Endometrial microvascular endothelial cells (primary cell): ENCODE data around the gene CDCA4. TPM values are rescaled to one million over a fixed set of nuclear protein-coding genes. Genes with fewer than 3 reads are reported as not detected.

Experiments
- in situ Hi-C: cut with HindIII; loops from 2 replicates; pipeline ENCODE4 v1.10.0; 2017; ENCODE audit warnings: low sequenced_read_pairs, low pct_unique_long_range_greater_than_20kb; ENCODE audit errors: inconsistent ontology term
- total RNA-seq: library from RNA; depleted of rRNA; stranded (reverse); fragments of >200 nt; gene quantifications from one replicate; pipeline ENCODE4 v1.2.3, GENCODE V29; 2015; ENCODE audit errors: inconsistent ontology term

The CDCA4 gene
- total RNA-seq, 1 donor from 2014 or later = 58.8 TPM

DNA sequence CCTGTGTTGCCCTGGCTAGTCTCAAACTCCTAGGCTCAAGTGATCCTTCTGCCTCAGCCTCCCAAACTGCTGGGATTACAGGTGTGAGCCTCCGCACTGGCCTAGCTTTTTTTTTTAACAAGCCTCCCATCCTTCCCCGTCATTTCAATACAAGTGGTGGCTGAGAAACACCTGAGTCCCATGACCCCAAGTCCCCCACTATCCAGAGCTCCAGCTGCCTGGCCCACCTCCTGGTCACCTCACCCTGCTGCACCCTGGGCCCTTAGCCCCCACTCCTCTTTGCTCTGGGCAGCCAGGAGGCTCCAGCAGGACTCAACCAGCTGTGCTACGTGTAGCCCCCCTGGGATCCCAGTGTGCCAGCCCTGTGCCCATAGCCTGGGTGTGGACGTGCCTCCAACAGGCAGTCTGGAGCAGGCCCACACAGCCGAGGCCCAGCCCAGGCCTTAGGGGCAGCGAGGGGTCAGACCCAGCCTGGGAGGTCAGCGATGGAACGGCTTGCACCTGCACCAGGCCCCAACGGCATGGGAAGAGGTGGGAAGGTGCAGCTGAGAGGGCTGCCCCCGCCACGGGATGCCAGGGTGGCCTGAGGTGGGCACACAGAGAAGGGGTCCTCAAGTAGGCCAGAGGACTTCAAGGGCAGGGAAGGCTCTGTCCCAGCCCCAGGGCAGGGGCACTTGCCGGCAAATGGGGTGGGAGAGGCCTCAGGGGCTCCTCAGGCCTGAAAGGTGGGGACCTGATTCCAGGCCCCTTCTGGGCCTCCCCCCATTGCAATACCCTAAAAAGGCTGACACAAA lies 49.2 kb downstream of the CDCA4 start:
- in situ Hi-C loops = no loop called here

DNA sequence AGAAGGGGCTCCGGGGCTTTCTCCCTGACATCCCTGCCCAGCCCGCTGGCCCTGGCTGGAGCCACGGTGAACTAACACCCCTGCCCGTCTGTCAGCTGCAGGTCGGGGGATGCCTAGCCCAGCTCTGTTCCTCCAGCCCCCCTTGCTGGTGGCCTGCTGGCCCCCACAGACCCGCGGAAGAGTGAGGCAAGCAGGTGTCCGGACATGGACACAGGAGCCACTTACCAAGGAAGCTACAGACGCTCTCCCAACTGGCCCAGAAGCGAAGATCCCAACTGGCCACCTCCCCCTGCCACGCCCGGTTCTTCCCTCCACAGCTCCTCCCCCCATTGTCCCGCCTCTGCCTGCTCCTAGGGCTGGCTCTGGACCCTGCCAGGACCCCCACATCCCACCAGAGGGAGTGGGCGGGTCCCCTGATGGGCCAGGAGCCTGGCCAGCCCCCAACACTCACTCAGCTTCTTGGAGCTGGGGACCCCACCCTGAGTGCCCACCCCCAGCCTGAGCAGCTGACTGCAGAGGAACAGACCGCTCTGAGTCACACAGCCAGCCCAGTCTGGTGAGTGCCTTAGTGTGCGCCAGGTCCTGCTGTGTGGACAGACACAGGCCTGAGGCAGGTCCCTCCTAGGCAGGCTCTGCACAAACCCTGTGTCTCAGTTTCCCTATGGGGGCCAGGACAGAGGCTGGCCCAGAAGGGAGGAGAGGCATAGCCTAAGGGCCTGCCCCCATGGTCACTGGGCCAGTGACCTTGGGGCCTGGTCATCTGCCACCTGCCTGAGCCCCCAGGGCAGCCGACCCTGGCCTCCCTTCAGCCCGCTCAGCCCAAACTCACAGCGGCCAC lies 50.4 kb downstream of the CDCA4 start:
- in situ Hi-C loops = no loop called here

DNA sequence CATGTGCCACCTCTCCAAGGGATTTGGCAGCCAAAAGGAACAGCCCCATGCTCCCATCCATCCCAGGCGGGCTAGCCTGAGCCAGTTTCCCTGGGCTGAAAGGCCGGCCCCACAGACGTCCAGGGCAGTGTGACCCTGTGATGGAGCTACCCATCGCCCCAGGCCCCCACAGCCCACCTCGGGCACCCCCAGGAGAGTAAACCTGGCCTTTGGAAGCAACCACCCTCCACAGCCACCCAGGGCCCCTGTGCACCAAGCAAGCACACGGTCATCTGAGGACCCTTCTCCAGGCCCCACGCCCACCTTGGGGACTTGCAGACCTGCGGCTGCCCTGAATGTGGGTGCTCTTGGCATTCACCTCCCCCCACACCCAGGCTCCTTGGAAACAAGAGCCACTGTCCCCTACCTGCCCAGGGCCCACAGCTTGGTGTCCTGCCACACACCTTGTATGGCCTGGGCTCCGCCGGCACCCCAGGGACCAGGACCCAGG lies 51.1 kb downstream of the CDCA4 start:
- in situ Hi-C loops = no loop called here

DNA sequence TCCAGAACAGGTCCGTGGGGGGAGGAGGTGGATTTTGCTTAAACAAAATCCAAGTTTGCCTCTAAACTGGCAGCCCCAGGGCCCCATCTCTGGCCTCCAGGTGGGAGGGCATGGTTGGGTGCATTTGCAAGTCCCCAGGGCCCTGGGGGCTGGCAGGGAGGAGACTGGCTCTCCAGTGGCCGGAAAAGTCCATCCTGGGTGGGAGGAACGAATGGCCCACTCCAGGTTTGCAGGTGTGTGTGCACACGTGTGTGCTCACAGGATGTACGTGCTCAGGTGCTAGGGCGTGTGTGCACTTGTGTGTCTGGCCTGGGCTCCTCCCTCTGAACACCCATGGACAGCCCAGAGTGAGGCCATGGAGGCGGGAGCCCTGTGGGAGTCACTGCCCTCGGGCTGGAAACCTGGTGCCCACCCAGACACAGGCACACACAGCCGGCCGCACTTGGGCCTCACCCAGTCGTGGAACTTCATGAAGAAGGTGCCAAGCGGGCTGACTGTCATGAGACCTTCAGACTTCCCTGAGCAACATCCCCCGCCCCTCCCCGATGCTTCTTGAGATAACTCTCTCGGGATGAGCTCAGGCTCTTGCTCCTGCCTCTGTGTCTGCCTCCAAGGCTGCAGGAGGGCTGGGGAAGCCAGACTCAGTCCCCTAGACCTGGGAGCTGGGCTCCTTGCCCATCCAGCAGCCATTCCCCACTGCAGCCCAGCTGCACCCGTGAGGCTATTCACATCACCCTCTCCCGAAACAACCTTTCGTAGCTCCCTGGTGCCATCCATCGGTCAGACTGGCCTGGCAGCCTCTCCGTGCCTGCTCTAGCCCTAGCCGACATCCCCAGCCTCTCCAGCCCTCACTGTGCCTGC lies 52.1 kb downstream of the CDCA4 start:
- in situ Hi-C loops = no loop called here

DNA sequence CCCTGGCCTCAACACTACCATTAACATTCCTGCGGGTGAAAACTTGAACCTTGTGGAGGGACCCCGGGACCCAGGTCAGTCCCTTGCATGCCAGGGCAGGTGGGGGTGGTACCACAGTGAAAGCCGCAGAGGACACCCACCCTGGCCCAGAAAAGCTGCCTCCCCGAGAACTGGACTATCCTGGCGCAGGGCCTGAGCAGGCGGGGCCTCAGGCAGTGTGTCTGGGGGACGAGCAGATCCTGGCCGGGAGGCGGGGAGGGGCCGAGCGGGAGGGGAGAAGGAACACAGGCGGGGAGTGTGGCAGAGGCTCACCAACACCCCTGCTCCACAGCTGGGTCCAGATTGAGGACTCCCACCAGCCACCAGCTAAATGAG lies 52.7 kb downstream of the CDCA4 start:
- in situ Hi-C loops = no loop called here

DNA sequence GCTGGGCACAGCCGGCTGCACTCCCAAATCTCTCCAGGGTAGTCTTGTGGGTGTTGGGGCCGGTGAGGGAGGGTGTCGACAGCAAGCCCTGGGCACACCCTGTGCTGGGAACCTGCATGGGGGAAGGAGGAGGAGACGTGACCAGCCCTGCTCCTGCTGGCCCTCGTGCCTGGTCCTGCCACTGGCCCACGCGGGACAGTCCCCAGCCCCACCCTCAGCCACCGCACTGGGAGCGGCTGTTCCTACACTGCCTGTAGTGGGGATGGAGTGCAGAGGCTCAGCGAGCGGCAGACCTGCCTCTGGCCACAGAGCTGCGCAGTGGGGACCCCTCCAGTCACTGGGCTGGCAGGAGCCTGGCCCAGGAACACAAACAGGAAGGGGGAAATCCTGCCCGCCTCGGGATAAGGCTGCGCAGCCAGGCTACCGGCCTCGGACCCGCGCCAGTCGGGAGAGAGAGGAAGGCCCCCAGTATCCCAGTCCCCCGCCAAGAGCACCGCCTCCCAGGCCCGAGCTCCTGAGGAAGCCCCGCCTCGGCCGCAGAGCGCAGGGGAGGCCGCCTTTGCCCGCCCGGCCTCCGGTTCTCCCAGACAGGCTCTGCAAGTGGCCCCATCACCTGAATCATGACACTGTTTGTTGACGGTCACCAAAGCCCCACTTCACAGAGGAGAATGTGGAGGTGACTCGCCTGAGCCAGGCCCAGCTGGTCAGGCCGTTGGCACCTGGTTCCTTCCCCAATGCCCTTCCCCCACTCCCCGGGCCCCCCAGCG lies 53.3 kb downstream of the CDCA4 start:
- in situ Hi-C loops = no loop called here

DNA sequence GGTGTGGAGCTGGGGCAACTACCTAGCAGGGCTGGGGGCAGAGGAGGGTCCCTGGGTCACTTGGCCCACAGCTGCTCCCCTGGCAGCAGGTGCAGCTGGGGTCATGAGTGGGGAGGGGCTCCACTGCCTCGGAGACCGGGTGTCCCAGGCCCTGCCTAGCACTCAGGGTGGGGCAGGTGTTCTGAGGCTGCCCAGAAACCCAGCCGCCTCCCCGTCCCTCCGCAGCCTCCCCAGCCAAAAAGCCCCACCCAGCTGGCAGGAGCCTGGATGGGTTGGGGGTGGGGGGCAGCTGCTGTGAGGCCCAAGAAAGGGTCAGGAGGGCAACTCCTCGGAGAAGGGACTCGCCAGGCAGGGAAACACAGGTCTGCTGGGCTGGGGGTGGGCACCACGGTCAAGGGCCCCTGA lies 53.9 kb downstream of the CDCA4 start:
- in situ Hi-C loops = no loop called here

DNA sequence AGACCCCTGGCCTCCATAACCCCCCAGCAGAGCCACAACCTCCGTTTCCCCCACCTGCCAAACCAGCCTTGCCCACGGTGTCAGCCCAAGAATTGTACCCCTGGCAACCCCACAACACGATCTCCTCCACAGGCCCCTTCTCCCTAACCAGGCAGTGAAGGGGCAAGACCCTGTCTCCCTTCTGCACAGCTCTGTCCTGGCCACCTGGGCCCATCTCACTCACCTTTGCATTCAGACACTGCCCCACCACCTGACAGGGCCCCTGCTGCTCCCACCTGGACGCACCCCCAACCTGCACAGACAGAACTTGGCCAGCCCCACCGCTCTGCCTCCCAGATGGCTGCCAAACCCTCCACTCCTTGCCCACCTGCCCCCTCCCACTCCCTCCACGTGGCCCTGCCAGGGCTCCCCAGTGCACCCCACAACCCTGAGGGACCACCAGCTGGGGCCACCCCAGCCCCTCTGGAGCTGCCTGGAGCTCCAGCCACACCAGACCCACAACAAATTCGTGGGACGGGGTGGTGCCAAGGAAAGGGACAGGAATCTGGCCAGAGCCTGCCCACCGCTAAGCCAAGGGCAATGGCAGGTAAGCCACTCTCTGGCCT lies 54.5 kb downstream of the CDCA4 start:
- in situ Hi-C loops = no loop called here

DNA sequence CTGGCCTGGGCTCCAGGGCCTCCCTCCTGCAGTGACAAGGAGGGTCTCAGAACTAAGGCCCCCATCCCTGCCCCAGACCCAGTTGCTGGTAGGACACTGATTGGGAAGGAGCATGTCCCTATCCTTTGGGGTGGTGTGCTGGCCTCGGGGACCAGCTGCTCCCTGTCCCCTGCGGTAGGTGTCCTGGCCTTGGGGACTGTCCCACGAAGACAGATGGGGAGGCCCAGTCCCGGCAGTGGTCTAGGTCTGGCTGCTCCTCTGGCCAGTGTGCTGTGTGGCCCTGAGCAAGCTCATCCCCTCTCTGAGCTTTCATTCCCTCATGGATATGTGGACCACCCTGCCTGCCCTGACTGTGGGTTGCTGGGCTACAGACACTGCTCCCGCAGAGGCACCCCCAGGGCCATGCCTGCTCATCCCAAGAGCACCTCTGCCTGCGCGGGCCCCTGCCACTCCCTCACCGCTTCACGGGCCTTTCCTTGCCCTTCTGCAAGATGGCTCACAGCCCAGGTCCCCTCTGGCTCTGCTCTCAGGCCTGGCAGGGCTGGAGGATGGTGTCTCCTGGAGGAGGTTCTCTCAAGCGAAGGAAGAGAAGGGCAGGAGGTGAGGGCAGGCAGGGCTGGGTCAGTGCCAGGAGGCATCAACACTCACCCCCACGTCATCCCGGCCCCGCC lies 55.2 kb downstream of the CDCA4 start:
- in situ Hi-C loops = no loop called here

DNA sequence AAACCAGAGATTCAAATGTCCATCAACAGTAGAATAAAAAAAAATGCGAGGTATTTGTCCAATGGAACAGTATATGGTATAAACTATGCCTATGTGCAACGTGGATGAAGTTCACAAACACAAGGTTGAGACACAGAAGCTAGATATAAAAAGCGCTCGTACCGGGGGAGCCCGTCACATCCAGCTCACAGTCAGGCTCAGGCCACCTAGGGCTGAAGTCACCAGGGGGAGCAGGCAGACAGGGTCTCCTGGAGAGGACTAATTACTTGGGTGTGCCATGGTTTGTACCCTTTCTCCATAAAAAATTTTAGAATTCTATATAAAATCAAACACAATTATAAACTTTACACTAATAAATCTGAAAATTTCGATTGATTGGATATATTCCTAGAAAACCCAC lies 56.3 kb downstream of the CDCA4 start:
- in situ Hi-C loops = no loop called here

Other genes starting within 250 kb of the CDCA4 start
- gene AKT1, start 225.3 kb downstream of the CDCA4 start, total RNA-seq = 181 TPM
- gene ZBTB42, start 220.0 kb downstream of the CDCA4 start, total RNA-seq = 3.1 TPM
- 20.1 TPM for gene CEP170B, start 155.8 kb downstream of the CDCA4 start, total RNA-seq
- not detected for gene PLD4, start 96.2 kb downstream of the CDCA4 start, total RNA-seq
- 41.5 TPM for gene AHNAK2, start 42.7 kb downstream of the CDCA4 start, total RNA-seq
- 5.0 TPM for gene CLBA1, start 35.3 kb downstream of the CDCA4 start, total RNA-seq
- gene GPR132, start 44.3 kb upstream of the CDCA4 start, total RNA-seq = not detected
- 15.2 TPM for gene JAG2, start 147.7 kb upstream of the CDCA4 start, total RNA-seq
- gene NUDT14, start 160.2 kb upstream of the CDCA4 start, total RNA-seq = 29.8 TPM
- gene BTBD6, start 227.4 kb upstream of the CDCA4 start, total RNA-seq = 101 TPM